Neuronal stem cell (in vitro differentiated cells): Measurements from ENCODE around the gene TMPRSS3.

Experiments used
- DNase-seq: peaks from one replicate; pipeline ENCODE4 v3.0.0-alpha.2; 2013; ENCODE audit warnings: low spot score
- H2AFZ ChIP-seq: one replicate; pipeline ENCODE4 v1.6.1; 2013; ENCODE audit warnings: mild to moderate bottlenecking, low read length, inconsistent platforms
- H2AK5ac ChIP-seq: 2 replicates; pipeline ENCODE4 v1.6.1; 2013; ENCODE audit warnings: low read depth, mild to moderate bottlenecking, inconsistent platforms, low read length, moderate library complexity, mixed read lengths
- H2BK120ac ChIP-seq: 2 replicates; pipeline ENCODE4 v1.6.1; 2013; ENCODE audit warnings: low read depth, mild to moderate bottlenecking, inconsistent platforms, low read length, moderate library complexity, mixed read lengths
- H2BK12ac ChIP-seq: one replicate; pipeline ENCODE4 v1.6.1; 2013; ENCODE audit warnings: low read length, inconsistent platforms
- H2BK15ac ChIP-seq: 2 replicates; pipeline ENCODE4 v1.6.1; 2013; ENCODE audit warnings: mild to moderate bottlenecking, low read length, inconsistent platforms, mixed read lengths
- H2BK5ac ChIP-seq: one replicate; pipeline ENCODE4 v1.6.1; 2013; ENCODE audit warnings: inconsistent platforms, mild to moderate bottlenecking, low read length, moderate library complexity
- H3K14ac ChIP-seq: one replicate; pipeline ENCODE4 v1.6.1; 2013; ENCODE audit warnings: low read length, inconsistent platforms
- H3K18ac ChIP-seq: 2 replicates; pipeline ENCODE4 v1.6.1; 2013; ENCODE audit warnings: low read length, inconsistent platforms
- H3K23ac ChIP-seq: 2 replicates; pipeline ENCODE4 v1.6.1; 2013; ENCODE audit warnings: low read depth, mild to moderate bottlenecking, mixed read lengths, low read length, inconsistent platforms; ENCODE audit not compliant: poor library complexity
- H3K27ac ChIP-seq: replicated peaks from 3 replicates; pipeline ENCODE4 v1.5.1; 2013; ENCODE audit warnings: low read length, inconsistent platforms
- H3K27me3 ChIP-seq, 3 experiments: 2 replicates each; pipeline ENCODE4 v1.6.1; 2013; ENCODE audit warnings: low read length in 3 of 3, mild to moderate bottlenecking in 2 of 3, inconsistent platforms in 1 of 3, low read depth in 1 of 3, mixed read lengths in 1 of 3, moderate library complexity in 1 of 3; ENCODE audit not compliant: control insufficient read depth in 3 of 3, insufficient read depth in 3 of 3
- H3K36me3 ChIP-seq, 2 donors: replicated peaks in 1 of 2; 2 replicates each; pipeline ENCODE4 v1.6.1; 2013; ENCODE audit warnings: low read length in 2 of 2; ENCODE audit not compliant: control insufficient read depth in 2 of 2, insufficient read depth in 2 of 2
- H3K4ac ChIP-seq: 2 replicates; pipeline ENCODE4 v1.6.1; 2013; ENCODE audit warnings: inconsistent platforms, mild to moderate bottlenecking, low read length, moderate library complexity
- H3K4me1 ChIP-seq, 2 donors: 1 replicate in 1 of 2; 2 replicates in 1 of 2; pipeline ENCODE4 v1.6.1; 2013; ENCODE audit warnings: low read length in 2 of 2, low read depth in 1 of 2; ENCODE audit not compliant: control insufficient read depth in 2 of 2, insufficient read depth in 1 of 2
- H3K4me2 ChIP-seq: one replicate; pipeline ENCODE4 v1.6.1; 2013; ENCODE audit warnings: mild to moderate bottlenecking, low read length, inconsistent platforms; ENCODE audit not compliant: insufficient read depth, poor library complexity, severe bottlenecking
- H3K4me3 ChIP-seq, 2 donors: 2 replicates each; pipeline ENCODE4 v1.5.1; 2013; ENCODE audit warnings: low read length in 2 of 2, mild to moderate bottlenecking in 2 of 2, inconsistent platforms in 1 of 2, moderate library complexity in 1 of 2
- H3K79me1 ChIP-seq: one replicate; pipeline ENCODE4 v1.6.1; 2013; ENCODE audit warnings: low read depth, mild to moderate bottlenecking, inconsistent platforms, low read length, moderate library complexity
- H3K9ac ChIP-seq: one replicate; pipeline ENCODE4 v1.6.1; 2013; ENCODE audit warnings: mild to moderate bottlenecking, low read depth, low read length, inconsistent platforms; ENCODE audit not compliant: poor library complexity
- H3K9me3 ChIP-seq, 2 donors: replicated peaks in 1 of 2; 2 replicates each; pipeline versions ENCODE3 to v1.6.1; 2013; ENCODE audit warnings: low read length in 2 of 2, mild to moderate bottlenecking in 2 of 2, inconsistent platforms in 1 of 2, low read depth in 1 of 2, mixed read lengths in 1 of 2, moderate library complexity in 1 of 2; ENCODE audit not compliant: control insufficient read depth in 2 of 2, insufficient read depth in 1 of 2
- H4K8ac ChIP-seq: one replicate; pipeline ENCODE4 v1.6.1; 2013; ENCODE audit warnings: low read depth, mild to moderate bottlenecking, inconsistent platforms, low read length, moderate library complexity
- H4K91ac ChIP-seq: one replicate; pipeline ENCODE4 v1.6.1; 2013; ENCODE audit warnings: low read length, low read depth, mild to moderate bottlenecking, inconsistent platforms; ENCODE audit not compliant: poor library complexity
- WGBS, 2 donors: extraction: QIAGEN DNeasy Blood & Tissue Kit; methylation state at CpG; one replicate each; pipeline ENCODE4 v1.1.7; 2013; ENCODE audit warnings: missing lambda C conversion rate in 2 of 2, mixed read lengths in 1 of 2; ENCODE audit not compliant: insufficient read length in 2 of 2, insufficient replicate concordance in 1 of 2; ENCODE audit errors: extremely low coverage in 2 of 2; 5-methylcytosine and 5-hydroxymethylcytosine counted together

Gene TMPRSS3

DNA sequence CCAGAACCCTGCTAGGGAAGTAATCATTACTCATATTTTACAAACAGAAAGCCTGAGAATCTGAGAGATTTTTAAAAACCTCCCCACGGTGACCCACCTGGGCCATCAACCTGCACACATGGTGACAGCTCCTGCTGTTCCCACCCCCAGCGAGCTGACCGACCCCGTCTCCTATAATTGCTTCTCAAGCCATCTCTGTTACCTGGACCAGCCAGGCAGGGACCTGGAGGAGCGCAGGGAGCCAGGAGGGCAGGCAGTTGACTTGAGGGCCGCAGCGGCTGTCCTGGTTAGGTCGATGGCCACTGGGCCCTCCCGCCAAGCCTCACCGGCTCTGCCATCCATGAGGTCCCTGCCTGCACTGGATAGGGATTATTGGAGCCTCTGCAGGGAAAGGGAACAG is 52.8 kb downstream of the TMPRSS3 start:
- Histone ChIP-seq H3K79me1 (no peaks in the 10 kb centered on the region), H3K9me3 (no peaks in the 10 kb centered on the region), H3K23ac (peak overlapping the region; percentile 89), H2BK120ac (no peak overlapping the region), H3K14ac (peak overlapping the region; percentile 79), H3K36me3 (no peaks in the 10 kb centered on the region), H3K27ac (no peak overlapping the region), H2AK5ac (no peak overlapping the region), H3K4me1 (peaks cover 0 to 4% of the 10 kb centered on the region in 2 donors), H3K4me3 (no peak overlapping the region), H3K4ac (no peak overlapping the region), H2BK15ac (no peak overlapping the region), H3K18ac (peak overlapping the region; percentile 61), H3K4me2 (no peak overlapping the region), H2BK12ac (peak overlapping the region; percentile 73), H2BK5ac (peak overlapping the region; percentile 25), H4K91ac (no peak overlapping the region), H3K9ac (peak overlapping the region; percentile 15), H3K27me3 (no peaks in the 10 kb centered on the region), H4K8ac (no peak overlapping the region), H2AFZ (no peak overlapping the region)
- no CpG with 5 or more reads among the region's 10 CpGs for WGBS, 2 donors
- no peak for DNase-seq

DNA sequence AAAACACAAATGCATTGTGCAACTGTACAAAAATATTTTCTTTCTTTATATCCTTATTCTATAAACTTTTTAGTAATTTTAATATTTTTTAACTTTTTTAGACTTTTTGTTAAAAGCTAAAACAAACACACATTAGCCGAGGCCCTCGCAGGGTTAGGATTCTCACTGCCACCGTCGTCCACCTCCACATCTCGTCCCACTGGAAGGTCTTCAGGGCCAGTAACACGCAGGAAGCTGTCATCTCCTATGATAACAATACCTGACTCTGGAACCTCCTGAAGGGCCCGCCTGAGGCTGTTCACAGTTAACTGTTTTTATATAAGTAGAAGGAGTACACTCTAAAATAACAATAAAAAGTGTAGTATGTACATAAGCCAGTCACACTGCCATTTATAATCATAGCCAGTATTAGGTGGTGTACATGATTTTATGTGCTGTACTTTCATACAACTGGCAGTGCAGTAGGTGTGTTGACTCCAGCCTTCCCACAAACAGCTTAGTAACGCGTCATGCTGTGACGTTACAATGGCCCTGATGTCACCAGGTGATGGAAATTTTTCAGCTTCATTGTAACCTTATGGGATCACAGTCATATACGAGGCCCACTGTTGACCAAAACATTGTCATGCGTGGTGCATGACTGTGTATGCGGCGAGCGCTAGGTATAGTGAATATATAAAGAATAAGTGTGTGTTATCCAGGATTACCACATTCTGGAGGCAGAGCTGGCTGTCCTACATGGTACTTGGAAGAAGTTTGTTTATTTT is 53.9 kb downstream of the TMPRSS3 start:
- Histone ChIP-seq H3K23ac (no peak overlapping the region), H3K9ac (no peak overlapping the region), H3K9me3 (no peaks in the 10 kb centered on the region), H3K4me2 (no peak overlapping the region), H4K8ac (no peak overlapping the region), H4K91ac (no peak overlapping the region), H3K27me3 (no peaks in the 10 kb centered on the region), H3K36me3 (no peaks in the 10 kb centered on the region), H3K4me3 (no peak overlapping the region), H3K27ac (no peak overlapping the region), H2AK5ac (no peak overlapping the region), H2BK120ac (no peak overlapping the region), H3K4ac (no peak overlapping the region), H3K79me1 (no peaks in the 10 kb centered on the region), H3K4me1 (peaks cover 0 to 5% of the 10 kb centered on the region in 2 donors), H3K14ac (no peak overlapping the region), H2BK15ac (no peak overlapping the region), H2AFZ (no peak overlapping the region), H3K18ac (no peak overlapping the region), H2BK5ac (no peak overlapping the region), H2BK12ac (no peak overlapping the region)
- DNase-seq: no peak
- no CpG with 5 or more reads among the region's 15 CpGs for WGBS, 2 donors

DNA sequence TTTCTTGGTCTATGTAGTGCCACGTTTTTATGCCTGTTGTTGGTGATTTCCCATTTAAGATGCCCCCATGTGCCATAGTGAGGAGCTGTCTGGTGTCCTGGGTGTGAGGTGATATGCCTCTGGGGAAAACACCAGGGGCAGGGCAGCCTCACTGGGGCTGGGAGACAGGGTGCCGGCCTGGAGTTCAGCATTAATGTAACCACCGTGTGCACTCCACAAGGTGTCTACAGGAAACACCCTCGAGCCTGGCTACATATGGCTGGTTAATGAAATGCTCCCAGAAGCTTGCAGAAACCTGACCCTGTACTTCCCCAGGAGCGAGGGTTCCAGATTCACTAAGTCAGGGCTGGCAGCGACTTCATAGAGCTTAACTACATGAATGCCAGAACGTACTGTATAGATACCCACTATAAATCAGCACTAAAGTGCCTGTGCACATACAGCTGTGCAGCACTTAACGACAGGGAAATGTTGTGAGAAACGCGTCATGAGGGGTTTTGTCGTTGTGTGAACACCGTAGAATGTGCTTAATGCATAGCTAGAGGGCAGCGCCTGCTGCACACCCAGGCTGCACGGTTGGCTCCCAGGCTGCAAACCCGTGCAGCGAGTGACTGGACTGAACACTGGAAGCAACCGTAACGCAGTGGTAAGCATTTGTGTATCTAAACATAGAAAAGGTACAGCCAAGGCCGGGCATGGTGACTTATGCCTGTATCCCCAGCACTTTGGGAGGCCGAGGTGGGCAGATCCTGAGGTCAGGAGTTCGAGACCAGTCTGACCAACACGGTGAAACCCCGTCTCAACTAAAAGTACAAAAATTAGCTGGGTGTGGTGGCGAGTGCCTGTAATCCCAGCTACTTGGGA is 55.4 kb downstream of the TMPRSS3 start:
- Histone ChIP-seq H3K18ac (peak overlapping the region; percentile 49), H3K9ac (no peak overlapping the region), H3K36me3 (no peaks in the 10 kb centered on the region), H4K91ac (no peak overlapping the region), H3K9me3 (no peaks in the 10 kb centered on the region), H3K4ac (no peak overlapping the region), H3K14ac (no peak overlapping the region), H2AK5ac (peak overlapping the region; percentile 32), H3K4me3 (no peak overlapping the region), H3K4me2 (no peak overlapping the region), H4K8ac (no peak overlapping the region), H3K23ac (no peak overlapping the region), H2BK15ac (no peak overlapping the region), H3K27me3 (no peaks in the 10 kb centered on the region), H2BK5ac (no peak overlapping the region), H2AFZ (no peak overlapping the region), H3K4me1 (peaks cover 0 to 7% of the 10 kb centered on the region in 2 donors), H2BK120ac (no peak overlapping the region), H3K27ac (no peak overlapping the region), H3K79me1 (no peaks in the 10 kb centered on the region), H2BK12ac (no peak overlapping the region)
- DNase-seq: no peak
- WGBS, 2 donors: no CpG with 5 or more reads among the region's 24 CpGs
